IMR-90 (cell line): ENCODE data around the gene GALNT17.
"Not testable (repeated sequence)": the region's sequence is repeated elsewhere in the genome, so short reads cannot be mapped to it uniquely, and the experiment has no call there.

Experiments used
- CEBPB ChIP-seq: IDR thresholded peaks from 2 replicates; pipeline ENCODE4 v1.6.1; 2012; ENCODE audit warnings: low read depth, low read length, improper control_type of control experiment
- CTCF ChIP-seq: conservative IDR thresholded peaks from 2 replicates; pipeline ENCODE4 v1.5.1; 2012; ENCODE audit warnings: mild to moderate bottlenecking, low read depth, low read length, improper control_type of control experiment
- FOS ChIP-seq: fragments of 150-350 bp; IDR thresholded peaks from 2 replicates; pipeline ENCODE4 v1.6.1; 2016; ENCODE audit warnings: low read depth, low read length
- NFE2L2 ChIP-seq: fragments of 150-350 bp; IDR thresholded peaks from 2 replicates; pipeline ENCODE4 v1.6.1; 2016; ENCODE audit warnings: low read depth, mild to moderate bottlenecking, low read length
- POLR2A ChIP-seq: IDR thresholded peaks from 2 replicates; pipeline ENCODE4 v1.6.1; 2012; ENCODE audit warnings: mild to moderate bottlenecking, low read depth, low read length

DNA sequence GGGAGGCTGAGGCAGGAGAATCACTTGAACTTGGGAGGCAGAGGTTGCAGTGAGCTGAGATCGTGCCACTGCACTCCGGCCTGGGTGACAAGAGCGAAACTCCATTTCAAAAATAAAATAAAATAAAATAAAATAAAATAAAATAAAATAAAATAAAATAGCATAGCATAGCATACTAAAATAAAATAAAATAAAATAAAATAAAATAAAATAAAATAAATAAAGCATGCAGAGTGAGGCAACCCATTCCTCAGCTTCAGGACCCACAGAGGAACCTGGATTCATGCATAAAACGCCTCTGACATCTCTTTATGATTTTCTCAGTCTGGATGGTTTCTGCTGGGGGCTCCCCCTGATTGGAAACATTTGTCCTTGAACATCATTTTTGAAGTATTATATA, 460.4 kb downstream of the GALNT17 start:
- not testable (repeated sequence) for TF ChIP-seq CTCF, FOS, POLR2A, NFE2L2, CEBPB
